ENCODE data around the gene ELL3. TPM values are rescaled to one million over a fixed set of nuclear protein-coding genes. Genes with fewer than 3 reads are reported as not detected.
A peak's percentile ranks its signal among the peaks of the same experiment; 100 is the strongest.

ELL3 gene
- total and polyA plus RNA-seq, 10 of the 15 experiments (the other 5 are each of a cell fraction or from before 2014, with no cell fraction given) = 12.9 to 30.3 (median 20.2) TPM

DNA sequence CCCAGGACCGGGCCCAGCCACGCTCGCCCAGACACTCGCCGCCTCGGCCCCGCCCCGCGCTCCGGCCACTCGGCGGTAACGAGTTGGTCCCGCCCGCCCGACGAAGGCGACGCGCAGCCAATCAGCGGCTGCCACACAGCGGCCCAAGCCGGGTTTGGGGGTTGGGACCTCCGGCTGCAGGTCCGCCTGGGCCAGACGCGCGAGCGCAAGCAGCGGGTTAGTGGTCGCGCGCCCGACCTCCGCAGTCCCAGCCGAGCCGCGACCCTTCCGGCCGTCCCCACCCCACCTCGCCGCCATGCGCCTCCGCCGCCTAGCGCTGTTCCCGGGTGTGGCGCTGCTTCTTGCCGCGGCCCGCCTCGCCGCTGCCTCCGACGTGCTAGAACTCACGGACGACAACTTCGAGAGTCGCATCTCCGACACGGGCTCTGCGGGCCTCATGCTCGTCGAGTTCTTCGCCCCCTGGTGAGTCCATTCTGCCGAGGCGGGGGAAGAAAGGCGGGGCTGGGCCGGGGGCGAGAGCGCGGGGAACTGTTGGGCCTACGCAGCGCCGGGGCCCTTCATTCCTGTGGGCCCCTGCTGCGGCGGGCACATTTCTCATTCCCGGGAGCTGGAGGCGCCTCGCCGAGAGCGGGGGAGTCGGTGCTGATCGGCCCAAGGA, 30.4 kb downstream of the ELL3 start, which contains the start of gene PDIA3 (continued):
- TF ChIP-seq ZNF687 (IDR thresholded peaks at IDR 0.05) = peak; percentile 76
- TF ChIP-seq POLR2A (IDR thresholded peaks at IDR 0.05; ENCODE audit: low read depth, low read length) = peak; percentile 92
- TF ChIP-seq CHD2 (IDR thresholded peaks at IDR 0.05; ENCODE audit: borderline replicate concordance, low read depth, low read length) = peak; percentile 82
- peak; percentile 88 for TF ChIP-seq LARP7 (IDR thresholded peaks at IDR 0.05)
- peak; percentile 45 for TF ChIP-seq IKZF1 (conservative IDR thresholded peaks at IDR 0.05)
- TF ChIP-seq POLR2AphosphoS2 (IDR thresholded peaks at IDR 0.05; ENCODE audit: low read depth, low read length) = 0 out of 2 replicates have a peak, but pooled peaks have one; percentile 17
- TF ChIP-seq MXI1 (IDR thresholded peaks at IDR 0.05; ENCODE audit: low read depth, low read length) = peak; percentile 59
- peak in 1 of 2 experiments; percentile 66; a peak in 2 of 4 replicates for TF ChIP-seq BHLHE40 (IDR thresholded peaks at IDR 0.05; ENCODE audit: borderline replicate concordance in 1 of 2, low read depth in 2 of 2, low read length in 1 of 2)
- peak; percentile 59; the same call in 1 of the 2 replicates for TF ChIP-seq NFYB (IDR thresholded peaks at IDR 0.05; ENCODE audit: insufficient read depth, low read depth, low read length)
- peak; percentile 86 for TF ChIP-seq BACH1 (IDR thresholded peaks at IDR 0.05; ENCODE audit: borderline replicate concordance)
- 0 out of 4 replicates have a peak, but pooled peaks of 1 of the 2 experiments have one; percentile 19 for TF ChIP-seq IKZF2 (IDR thresholded peaks at IDR 0.05)
- TF ChIP-seq TAF1 (IDR thresholded peaks at IDR 0.05; ENCODE audit: borderline replicate concordance, low read depth, low read length) = peak; percentile 71
- peak; percentile 63 for TF ChIP-seq SP1 (IDR thresholded peaks at IDR 0.05; ENCODE audit: low read depth, low read length)

All from GM12878 (cell line).